HL-60 (cell line): ENCODE results near the gene PHF14.

Source experiments
- TF ChIP-seq, protein P1 (sequence below): IDR thresholded peaks from one replicate; pipeline ENCODE4 v1.5.1; 2011; ENCODE audit warnings: low read length, control low read depth, inconsistent platforms; ENCODE audit not compliant: insufficient read depth
- TF ChIP-seq, protein P2 (sequence below): IDR thresholded peaks from 2 replicates; pipeline ENCODE4 v1.6.1; 2012; ENCODE audit warnings: low read depth; ENCODE audit not compliant: insufficient replicate concordance

DNA sequence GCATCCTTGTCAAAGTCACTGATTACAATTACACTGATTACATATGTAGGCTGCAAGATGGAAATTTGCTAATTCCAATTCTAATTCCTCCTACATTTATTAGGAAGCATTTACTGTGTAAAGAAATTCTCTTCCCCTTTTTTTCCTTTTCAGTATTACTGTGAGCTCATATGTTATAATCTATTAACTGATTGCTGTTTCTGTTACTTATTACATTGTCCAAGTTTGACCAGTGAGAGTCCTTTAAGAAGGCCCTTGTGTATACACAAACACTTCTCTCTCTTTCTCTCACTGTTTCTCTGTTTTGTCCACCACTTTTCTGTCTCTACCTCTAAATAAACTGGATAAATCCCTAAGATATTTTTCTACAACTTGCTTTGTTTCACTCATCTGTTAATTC is 31.5 kb downstream of the PHF14 start:
- TF ChIP-seq, protein P1, sequence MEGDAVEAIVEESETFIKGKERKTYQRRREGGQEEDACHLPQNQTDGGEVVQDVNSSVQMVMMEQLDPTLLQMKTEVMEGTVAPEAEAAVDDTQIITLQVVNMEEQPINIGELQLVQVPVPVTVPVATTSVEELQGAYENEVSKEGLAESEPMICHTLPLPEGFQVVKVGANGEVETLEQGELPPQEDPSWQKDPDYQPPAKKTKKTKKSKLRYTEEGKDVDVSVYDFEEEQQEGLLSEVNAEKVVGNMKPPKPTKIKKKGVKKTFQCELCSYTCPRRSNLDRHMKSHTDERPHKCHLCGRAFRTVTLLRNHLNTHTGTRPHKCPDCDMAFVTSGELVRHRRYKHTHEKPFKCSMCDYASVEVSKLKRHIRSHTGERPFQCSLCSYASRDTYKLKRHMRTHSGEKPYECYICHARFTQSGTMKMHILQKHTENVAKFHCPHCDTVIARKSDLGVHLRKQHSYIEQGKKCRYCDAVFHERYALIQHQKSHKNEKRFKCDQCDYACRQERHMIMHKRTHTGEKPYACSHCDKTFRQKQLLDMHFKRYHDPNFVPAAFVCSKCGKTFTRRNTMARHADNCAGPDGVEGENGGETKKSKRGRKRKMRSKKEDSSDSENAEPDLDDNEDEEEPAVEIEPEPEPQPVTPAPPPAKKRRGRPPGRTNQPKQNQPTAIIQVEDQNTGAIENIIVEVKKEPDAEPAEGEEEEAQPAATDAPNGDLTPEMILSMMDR = no peak
- TF ChIP-seq, protein P2, sequence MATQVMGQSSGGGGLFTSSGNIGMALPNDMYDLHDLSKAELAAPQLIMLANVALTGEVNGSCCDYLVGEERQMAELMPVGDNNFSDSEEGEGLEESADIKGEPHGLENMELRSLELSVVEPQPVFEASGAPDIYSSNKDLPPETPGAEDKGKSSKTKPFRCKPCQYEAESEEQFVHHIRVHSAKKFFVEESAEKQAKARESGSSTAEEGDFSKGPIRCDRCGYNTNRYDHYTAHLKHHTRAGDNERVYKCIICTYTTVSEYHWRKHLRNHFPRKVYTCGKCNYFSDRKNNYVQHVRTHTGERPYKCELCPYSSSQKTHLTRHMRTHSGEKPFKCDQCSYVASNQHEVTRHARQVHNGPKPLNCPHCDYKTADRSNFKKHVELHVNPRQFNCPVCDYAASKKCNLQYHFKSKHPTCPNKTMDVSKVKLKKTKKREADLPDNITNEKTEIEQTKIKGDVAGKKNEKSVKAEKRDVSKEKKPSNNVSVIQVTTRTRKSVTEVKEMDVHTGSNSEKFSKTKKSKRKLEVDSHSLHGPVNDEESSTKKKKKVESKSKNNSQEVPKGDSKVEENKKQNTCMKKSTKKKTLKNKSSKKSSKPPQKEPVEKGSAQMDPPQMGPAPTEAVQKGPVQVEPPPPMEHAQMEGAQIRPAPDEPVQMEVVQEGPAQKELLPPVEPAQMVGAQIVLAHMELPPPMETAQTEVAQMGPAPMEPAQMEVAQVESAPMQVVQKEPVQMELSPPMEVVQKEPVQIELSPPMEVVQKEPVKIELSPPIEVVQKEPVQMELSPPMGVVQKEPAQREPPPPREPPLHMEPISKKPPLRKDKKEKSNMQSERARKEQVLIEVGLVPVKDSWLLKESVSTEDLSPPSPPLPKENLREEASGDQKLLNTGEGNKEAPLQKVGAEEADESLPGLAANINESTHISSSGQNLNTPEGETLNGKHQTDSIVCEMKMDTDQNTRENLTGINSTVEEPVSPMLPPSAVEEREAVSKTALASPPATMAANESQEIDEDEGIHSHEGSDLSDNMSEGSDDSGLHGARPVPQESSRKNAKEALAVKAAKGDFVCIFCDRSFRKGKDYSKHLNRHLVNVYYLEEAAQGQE = no peak
